ENCODE data around the gene NFX1.
"Not testable (repeated sequence)": the region's sequence is repeated elsewhere in the genome, so short reads cannot be mapped to it uniquely, and the experiment has no call there.

The NFX1 gene

DNA sequence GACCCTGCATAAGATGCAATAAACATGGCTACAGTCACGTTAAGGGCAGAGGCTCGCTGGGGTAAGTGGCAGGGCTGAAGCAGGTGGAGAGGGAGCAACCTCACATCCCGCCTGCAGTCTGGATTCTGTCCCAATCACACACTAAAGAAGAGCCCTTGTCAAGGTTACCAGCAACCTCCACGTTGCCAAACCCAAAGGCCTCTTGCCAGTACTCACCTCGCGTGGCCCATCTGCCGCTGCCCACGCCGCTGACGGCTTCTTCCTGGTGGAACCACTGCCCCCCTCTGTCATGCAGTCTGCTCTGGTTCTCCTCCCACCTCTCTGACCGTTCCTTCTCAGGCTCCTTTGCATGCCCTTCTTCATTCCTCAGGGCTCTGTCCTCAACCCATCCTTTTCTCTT lies 103.3 kb downstream of the NFX1 start:
- H3K27ac ChIP-seq, result no peak overlapping the region
- DNase-seq, result no peak
- H3K4me3 ChIP-seq (ENCODE audit: low read depth, low read length), result no peak overlapping the region
- H3K27me3 ChIP-seq (replicated peaks), result no peaks in the 10 kb centered on the region
- in situ Hi-C loops (cut with HindIII; ENCODE audit: low pct_ligation_motif_present, low sequenced_read_pairs), result no loop called here
- TF ChIP-seq, protein P1, sequence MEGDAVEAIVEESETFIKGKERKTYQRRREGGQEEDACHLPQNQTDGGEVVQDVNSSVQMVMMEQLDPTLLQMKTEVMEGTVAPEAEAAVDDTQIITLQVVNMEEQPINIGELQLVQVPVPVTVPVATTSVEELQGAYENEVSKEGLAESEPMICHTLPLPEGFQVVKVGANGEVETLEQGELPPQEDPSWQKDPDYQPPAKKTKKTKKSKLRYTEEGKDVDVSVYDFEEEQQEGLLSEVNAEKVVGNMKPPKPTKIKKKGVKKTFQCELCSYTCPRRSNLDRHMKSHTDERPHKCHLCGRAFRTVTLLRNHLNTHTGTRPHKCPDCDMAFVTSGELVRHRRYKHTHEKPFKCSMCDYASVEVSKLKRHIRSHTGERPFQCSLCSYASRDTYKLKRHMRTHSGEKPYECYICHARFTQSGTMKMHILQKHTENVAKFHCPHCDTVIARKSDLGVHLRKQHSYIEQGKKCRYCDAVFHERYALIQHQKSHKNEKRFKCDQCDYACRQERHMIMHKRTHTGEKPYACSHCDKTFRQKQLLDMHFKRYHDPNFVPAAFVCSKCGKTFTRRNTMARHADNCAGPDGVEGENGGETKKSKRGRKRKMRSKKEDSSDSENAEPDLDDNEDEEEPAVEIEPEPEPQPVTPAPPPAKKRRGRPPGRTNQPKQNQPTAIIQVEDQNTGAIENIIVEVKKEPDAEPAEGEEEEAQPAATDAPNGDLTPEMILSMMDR (IDR thresholded peaks at IDR 0.05; ENCODE audit: low read depth, low read length, missing control alignments), result no peak
- no peaks in the 10 kb centered on the region for H3K36me3 ChIP-seq (replicated peaks)

DNA sequence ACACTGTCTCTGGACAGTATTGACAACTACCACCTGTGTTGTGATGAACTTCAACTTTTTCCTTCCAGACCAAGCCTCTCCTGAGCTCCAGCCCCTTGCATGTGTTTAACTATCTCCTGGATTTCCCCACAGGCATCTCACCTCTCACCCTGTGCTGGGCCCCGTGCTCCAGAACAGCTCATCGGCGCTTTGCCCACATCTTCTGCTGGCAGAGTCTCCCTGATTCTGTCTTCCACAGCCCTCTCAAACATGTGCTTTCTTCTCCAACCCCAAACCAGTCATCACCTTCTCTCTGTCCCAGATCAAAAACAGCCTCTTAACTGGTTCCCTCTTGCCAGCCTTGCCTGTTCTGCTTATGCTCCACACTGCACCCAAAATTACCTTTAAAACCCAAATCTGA lies 103.7 kb downstream of the NFX1 start:
- in situ Hi-C loops (cut with HindIII; ENCODE audit: low pct_ligation_motif_present, low sequenced_read_pairs); DNase-seq; H3K4me3 ChIP-seq (ENCODE audit: low read depth, low read length): not testable (repeated sequence)

DNA sequence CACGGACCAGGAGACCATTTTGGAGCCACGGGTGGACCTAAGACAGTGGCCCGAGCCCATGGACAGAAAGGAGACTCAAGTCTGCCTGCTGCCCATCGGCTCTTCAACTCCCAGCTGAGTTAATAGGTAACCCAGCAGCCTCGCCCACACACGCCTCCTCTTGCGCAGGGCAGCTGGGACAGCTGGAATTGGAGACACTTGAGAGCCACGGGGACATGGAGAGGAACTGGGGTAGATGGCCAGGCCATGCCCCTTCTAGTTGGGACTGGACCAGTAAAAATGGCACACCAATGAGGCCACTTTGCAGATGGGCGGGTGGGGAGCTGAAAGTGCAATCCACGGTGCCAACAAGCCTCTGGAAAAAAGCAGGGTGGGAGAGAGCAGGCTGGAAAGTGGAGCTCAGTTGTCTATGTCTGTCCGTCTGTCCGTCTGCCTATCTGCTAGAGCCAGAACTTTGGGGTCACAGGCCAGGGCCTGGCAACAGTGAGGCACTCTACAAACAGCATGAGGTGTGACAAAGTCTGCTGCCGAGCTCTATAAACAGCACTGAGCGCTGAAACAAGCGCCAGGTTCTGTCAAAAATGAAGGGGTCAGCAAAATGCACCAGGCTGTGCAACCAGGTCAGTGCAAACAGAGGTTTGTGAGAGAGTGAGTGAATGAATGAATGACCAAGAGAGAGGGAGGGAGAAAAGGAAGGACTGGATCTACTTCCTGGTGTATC lies 105.0 kb downstream of the NFX1 start:
- H3K36me3 ChIP-seq (replicated peaks); in situ Hi-C loops (cut with HindIII; ENCODE audit: low pct_ligation_motif_present, low sequenced_read_pairs); H3K4me3 ChIP-seq (ENCODE audit: low read depth, low read length); DNase-seq; H3K27ac ChIP-seq; H3K27me3 ChIP-seq (replicated peaks): not testable (repeated sequence)

More for the DNA sequence above, 103.7 kb downstream of the NFX1 start:
- H3K27ac ChIP-seq; H3K27me3 ChIP-seq (replicated peaks); H3K36me3 ChIP-seq (replicated peaks): not testable (repeated sequence)

DNA sequence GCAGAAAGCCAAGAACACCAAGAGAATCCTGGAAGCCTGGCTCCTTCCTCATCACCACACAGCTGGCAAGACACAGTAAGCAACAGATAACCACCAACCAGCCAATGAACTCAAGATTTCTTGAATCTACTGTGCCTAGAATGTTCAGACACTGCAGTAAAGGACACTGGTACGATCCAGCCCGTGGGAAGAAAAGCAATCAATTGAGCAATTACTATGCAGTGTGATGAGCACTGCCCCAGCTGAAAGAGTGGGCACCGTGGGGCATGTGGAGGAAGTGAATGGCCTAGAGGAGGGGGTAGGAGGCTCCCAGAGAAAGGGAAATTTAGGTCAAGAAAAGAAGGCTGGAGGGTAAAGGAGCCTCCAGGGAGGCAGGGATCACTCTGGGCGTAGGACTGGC lies 107.5 kb downstream of the NFX1 start:
- H3K27ac ChIP-seq; H3K4me3 ChIP-seq (ENCODE audit: low read depth, low read length); in situ Hi-C loops (cut with HindIII; ENCODE audit: low pct_ligation_motif_present, low sequenced_read_pairs); H3K27me3 ChIP-seq (replicated peaks); DNase-seq; H3K36me3 ChIP-seq (replicated peaks): not testable (repeated sequence)

DNA sequence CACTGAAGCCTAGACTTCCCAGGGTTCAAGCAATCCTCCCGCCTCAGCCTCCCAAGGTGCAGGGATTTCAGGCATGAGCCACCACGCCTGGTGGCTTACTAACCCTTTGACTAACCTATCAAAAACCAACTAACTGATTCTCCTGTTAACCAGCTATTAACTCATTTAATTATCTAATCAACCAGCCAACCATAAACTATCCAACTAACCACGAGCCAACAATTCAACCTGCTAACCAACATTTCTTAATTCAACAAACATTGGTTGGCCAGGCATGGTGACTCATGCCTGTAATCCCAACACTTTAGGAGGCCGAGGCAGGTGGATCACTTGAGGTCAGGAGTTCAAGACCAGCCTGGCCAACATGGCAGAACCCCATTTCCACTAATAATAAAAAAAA lies 108.7 kb downstream of the NFX1 start:
- DNase-seq; H3K27me3 ChIP-seq (replicated peaks); H3K4me3 ChIP-seq (ENCODE audit: low read depth, low read length); H3K36me3 ChIP-seq (replicated peaks); H3K27ac ChIP-seq; in situ Hi-C loops (cut with HindIII; ENCODE audit: low pct_ligation_motif_present, low sequenced_read_pairs): not testable (repeated sequence)

DNA sequence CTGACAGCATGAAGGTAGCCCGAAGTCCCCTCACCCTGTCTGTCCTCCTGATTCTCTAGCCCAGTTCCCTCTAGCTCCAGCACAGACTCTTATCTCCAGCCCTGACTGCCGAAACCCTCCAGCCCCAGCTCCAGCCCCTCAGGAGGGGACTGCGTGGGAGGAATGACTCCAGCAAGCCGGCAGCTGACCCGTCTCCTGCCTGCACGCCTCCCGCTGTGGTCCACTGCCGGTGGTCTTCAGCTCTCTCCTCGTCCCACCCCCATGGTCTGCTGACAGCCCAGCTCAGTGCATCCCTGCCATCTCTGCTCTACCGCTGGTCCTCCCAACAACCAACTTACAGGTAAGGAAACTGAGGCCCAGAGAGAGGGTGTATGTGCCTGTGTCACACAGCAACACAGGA lies 111.5 kb downstream of the NFX1 start:
- H3K36me3 ChIP-seq (replicated peaks); H3K27ac ChIP-seq; DNase-seq; in situ Hi-C loops (cut with HindIII; ENCODE audit: low pct_ligation_motif_present, low sequenced_read_pairs); H3K27me3 ChIP-seq (replicated peaks); H3K4me3 ChIP-seq (ENCODE audit: low read depth, low read length): not testable (repeated sequence)

DNA sequence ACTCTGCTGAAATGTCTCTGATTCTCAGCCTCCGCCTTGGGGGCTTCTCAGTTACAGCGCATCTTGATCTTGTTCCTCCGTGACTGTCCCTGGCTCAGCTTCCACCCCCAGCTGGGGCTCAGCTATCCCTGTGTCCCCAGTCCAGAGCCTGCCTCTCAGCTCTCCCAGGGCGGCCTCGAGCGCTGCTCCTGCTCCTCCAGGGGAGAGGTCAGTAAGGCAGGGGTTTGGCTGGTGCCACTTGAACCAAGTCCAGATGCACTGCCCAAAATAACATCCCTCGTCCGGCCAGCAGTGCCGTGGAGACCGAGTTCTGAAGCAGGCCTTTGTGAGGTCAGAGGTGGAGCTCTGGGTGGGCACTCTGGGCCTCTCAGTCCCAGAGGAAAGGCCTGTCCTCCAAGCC lies 112.1 kb downstream of the NFX1 start, which contains the start of gene AQP7:
Gene AQP7 (minus strand): TSS at position 198 of the 400 bp plus-strand sequence. CDS start 1,306 bp downstream, outside the sequence.
- H3K36me3 ChIP-seq (replicated peaks); H3K27me3 ChIP-seq (replicated peaks); in situ Hi-C loops (cut with HindIII; ENCODE audit: low pct_ligation_motif_present, low sequenced_read_pairs); DNase-seq; H3K27ac ChIP-seq; H3K4me3 ChIP-seq (ENCODE audit: low read depth, low read length): not testable (repeated sequence)

DNA sequence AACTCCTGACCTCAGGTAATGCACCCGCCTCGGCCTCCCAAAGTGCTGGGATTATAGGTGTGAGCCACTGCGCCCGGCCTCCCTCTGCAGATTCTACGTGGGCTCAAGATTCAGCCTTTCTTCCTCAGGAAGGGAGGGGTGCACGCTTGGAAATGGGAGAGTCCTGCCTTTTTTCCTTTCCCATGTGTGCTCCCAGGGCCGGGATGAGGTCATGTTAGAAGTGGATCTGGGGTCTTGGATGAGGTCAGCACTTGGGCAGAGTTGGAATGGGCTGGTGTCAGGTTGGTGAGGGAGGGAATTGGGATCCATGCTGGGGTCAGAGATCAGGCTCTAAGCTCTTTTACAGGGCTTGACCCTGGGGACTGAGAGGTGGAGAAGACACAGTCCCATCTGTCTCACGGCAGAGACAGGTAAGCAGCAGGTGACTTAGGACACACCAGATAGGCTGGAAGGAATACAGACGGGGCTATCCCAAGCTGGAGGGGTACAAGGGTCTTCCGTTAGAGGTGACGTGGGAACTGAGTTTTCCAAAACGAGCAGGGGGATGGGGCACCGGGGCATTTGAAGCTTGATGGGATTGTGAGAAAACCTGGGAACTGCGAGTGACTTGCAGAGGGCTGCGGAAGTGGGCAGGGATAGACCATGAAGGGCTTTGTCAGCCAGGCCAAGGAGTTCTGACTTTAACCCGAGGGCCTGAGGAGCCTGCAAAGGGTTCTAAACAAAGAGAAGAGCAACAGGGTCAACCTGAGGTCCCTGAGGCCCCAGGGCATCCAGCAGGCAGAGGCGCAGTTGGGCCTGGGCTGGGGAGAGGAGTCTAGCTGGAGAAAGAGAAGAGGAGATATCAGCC lies 113.8 kb downstream of the NFX1 start:
- in situ Hi-C loops (cut with HindIII; ENCODE audit: low pct_ligation_motif_present, low sequenced_read_pairs), result no loop called here

More for the DNA sequence above, 113.8 kb downstream of the NFX1 start:
- no peaks in the 10 kb centered on the region for H3K36me3 ChIP-seq (replicated peaks)
- no peak overlapping the region for H3K4me3 ChIP-seq (ENCODE audit: low read depth, low read length)
- no peaks in the 10 kb centered on the region for H3K27me3 ChIP-seq (replicated peaks)
- DNase-seq, result no peak
- H3K27ac ChIP-seq, result no peak overlapping the region
- TF ChIP-seq, protein P1 (IDR thresholded peaks at IDR 0.05; ENCODE audit: low read depth, low read length, missing control alignments), result no peak

All from brain microvascular endothelial cell (primary cell).